Renal cortex interstitium (tissue), 11 donors: ENCODE results near the gene PAXIP1. TPM values are rescaled to one million over a fixed set of nuclear protein-coding genes. Genes with fewer than 3 reads are reported as not detected.
"Not testable (repeated sequence)": the region's sequence is repeated elsewhere in the genome, so short reads cannot be mapped to it uniquely, and the experiment has no call there.

Experiments
- DNase-seq, 11 donors: peaks; one replicate each; pipeline ENCODE4 v3.0.0-alpha.2; 2013; ENCODE audit warnings: low read depth in 9 of 11, low spot score in 4 of 11; ENCODE audit errors: extremely low read depth in 1 of 11
- polyA plus RNA-seq, 3 donors: library from polyadenylated mRNA; unstranded; fragments of 120-200 nt; gene quantifications; one replicate each; pipeline ENCODE4 v1.2.1, GENCODE V29; 2013; ENCODE audit not compliant: insufficient read length in 3 of 3

Gene PAXIP1
- polyA plus RNA-seq, 3 donors = 20.6 to 26.3 (median 21.5) TPM

DNA sequence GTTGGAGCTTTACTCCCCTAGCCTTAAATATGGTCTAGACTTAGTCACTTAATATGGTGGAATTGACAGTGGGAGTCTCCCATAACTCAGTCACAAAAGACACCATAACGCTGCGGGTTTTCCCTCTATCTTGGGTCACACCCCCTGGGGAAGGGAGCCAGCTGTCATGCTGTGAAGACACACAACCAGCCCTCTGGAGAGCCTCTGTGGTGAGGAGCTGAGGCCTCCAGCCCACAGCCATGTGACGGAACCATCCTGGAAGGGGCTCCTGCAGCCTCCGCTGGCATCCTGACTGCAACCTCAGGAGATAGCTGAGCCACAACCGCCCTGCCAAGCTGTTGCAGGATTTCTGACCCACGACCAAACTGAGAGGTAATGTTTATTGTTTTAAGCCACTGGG lies 37.9 kb downstream of the PAXIP1 start:
- no peak for DNase-seq

DNA sequence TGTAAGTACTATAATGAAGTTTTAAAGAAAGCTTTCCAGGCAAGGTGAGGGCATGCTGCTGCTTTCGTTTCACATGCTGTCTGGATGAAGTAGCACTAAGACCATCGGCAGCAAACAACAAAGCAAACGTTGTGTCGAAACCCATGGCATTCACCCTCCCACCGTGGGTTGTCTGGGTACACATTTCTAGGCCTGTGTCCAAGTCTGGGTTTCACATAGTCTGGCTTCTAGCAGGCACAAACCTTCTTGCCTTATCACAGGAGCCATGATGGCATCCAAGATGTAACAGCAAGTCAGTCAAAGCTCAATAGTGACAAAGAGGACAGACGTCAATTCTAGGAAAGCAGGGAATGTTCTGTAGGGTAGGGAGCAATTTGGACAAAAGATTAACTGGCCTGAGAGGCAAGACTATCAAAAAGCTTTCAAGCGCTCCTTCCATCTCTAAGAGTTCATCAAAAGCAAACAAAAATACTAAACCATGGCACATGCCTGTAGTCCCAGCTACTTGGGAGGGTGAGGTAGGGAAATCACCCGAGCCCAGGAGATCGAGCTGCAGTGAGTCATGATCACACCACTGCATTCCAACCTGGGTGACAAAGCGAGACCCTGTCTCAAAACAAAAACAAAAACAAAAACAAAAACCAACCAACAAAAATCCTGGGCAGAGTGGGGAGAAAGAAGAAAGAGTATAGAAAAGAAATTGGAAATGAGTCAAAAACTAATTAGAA lies 42.7 kb downstream of the PAXIP1 start:
- DNase-seq = no peak

GRCh38 chr7:154956427-154956826 lies 46.5 kb downstream of the PAXIP1 start:
- DNase-seq = no peak

GRCh38 chr7:154953006-154953684 lies 49.8 kb downstream of the PAXIP1 start:
- DNase-seq = peak in 7 of 11 donors; percentile 0 to 4 (median 3)

DNA sequence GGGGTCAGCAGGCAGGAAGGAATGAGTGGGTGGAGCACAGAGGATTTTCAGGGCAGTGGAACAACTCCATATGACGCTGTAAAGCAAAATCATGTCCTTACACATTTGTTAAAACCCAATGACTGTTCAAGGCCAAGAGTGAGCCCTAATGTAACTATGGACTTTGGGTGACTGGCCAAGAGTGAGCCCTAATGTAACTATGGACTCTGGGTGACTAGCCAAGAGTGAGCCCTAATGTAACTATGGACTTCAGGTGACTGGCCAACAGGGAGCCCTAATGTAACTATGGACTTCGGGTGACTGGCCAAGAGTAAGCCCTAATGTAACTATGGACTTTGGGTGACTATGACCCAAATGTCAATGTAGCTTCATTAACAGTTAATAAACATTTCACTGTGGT lies 52.0 kb downstream of the PAXIP1 start:
- no peak for DNase-seq

- DNase-seq = no peak
Measured at GRCh38 chr7:154947604-154948003, 55.3 kb downstream of the PAXIP1 start.

- DNase-seq = no peak
Measured at GRCh38 chr7:154946166-154946565, 56.8 kb downstream of the PAXIP1 start.

- DNase-seq = no peak
Measured at GRCh38 chr7:154943906-154944305, 59.0 kb downstream of the PAXIP1 start.

GRCh38 chr7:154942691-154943090 lies 60.2 kb downstream of the PAXIP1 start:
- no peak for DNase-seq

- no peak for DNase-seq
Measured at GRCh38 chr7:154937837-154938236, 65.1 kb downstream of the PAXIP1 start.

GRCh38 chr7:154934353-154934952 lies 68.5 kb downstream of the PAXIP1 start:
- DNase-seq = not testable (repeated sequence)

DNA sequence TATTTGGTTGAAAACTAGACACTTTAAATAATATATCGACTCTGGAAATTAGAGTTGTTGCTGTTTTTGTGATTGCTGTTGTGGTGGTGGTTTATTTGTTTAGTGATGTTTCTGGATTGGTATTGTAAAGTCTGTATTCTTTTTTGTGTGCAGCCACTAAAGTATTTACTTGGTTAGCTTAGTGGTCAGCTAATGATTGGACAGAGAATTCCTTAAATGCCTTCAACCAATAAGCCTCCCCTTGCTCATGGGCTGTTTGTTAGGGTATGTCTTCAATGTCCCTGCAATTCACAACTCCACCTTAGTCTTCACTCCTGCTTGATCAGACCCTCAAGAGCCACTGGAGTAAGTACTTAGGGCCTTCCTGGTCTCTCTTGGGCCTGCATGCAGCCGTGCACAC lies 71.0 kb downstream of the PAXIP1 start:
- DNase-seq = no peak

- no peak for DNase-seq
Measured at GRCh38 chr7:154929006-154929726, 73.8 kb downstream of the PAXIP1 start.

DNA sequence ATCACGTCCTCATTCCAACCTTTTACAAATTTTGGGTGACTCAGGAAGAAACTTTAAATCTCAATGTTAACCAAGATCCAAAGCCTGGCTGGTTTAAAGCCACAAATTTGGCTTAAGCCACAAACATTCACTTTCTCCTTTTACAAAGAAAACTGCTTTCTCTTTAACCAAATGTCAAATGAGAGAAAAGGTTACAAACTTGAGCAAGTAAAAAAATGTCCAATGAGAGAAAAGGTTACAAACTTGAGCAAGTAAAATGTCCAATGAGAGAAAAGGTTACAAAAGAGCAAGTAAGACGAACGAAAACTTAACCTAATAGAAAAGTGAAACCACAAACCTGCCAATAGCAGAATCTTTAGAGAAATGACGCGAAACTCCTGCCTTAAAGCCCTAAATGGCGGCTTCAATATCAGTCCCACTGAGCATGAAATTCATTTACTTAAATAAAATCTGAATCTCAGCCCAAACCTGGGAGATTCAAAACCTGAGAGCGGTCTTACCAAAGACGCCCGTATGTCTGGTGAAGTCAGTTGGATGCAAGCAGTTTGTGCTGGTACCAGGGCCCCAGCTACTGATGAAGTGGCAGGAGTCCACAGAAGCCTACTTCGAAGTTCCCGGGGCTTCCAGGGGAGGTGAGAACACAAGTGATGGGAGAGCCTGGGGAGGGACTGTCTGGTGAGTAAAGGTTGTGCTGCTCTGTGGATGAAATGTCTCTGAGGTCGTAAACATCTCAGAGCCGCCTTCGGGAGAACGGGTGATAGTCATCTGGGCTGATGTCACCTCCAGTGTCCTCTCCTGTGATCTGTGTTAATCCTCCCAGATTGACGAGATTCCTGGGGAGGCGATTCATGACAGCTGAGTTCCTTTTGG lies 74.6 kb downstream of the PAXIP1 start:
- DNase-seq = peak in 10 of 11 donors; percentile 81 to 100 (median 90)

- DNase-seq = peak in 10 of 11 donors; percentile 67 to 86 (median 76)
Measured at GRCh38 chr7:154927624-154928125, 75.2 kb downstream of the PAXIP1 start.

DNA sequence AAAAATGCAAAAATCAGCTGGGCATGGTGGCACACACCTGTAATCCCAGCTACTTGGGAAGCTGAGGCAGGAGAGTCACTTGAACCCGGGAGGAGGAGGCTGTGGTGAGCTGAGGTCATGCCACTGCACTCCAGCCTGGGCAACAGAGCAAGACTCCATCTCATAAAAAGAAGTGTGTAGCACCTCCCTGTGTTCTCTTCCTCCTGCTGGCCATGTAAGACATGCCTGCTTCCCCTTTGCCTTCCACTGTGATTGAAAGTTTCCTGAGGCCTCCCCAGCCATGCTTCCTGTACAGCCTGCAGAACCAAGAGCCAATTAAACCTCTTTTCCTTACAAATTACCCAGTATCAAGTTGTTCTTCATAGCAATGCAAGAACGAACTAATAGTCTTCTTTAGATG lies 80.5 kb downstream of the PAXIP1 start:
- DNase-seq = not testable (repeated sequence)

GRCh38 chr7:154919344-154920225 lies 83.3 kb downstream of the PAXIP1 start:
- DNase-seq = no peak

- no peak for DNase-seq
Measured at GRCh38 chr7:154918741-154919140, 84.2 kb downstream of the PAXIP1 start.
